ENCODE measurements around the gene TMEM143.

The TMEM143 gene

DNA sequence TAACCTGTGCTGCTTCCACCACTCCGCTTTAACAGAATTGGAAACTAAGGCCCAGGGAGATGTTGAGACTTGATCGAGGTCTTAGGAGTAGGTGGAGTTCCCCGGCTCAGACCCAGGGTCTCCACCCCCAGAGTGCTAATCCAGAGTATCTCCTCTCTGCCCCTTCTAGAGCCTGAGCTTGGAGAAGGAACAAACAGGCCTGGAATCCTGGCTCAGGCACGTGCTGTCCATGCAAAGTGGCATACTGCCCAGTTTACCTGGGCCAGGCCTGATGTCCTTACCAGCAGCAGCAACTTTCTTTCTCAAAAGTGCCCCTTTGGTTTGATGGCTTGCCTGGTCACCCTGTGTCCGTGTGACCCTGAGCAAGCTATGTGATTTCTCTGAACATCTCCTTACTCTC is 4.1 kb upstream of the TMEM143 start:
- ChIA-PET POLR2A (ENCODE audit: low non-redundant PET) (no interaction called here), CTCF (interaction anchor here (0.6 kb wide), 1 partner anchor 155 kb away, joined by 3 read pairs; no protein-coding TSS in a partner anchor)
- no peak for DNase-seq (ENCODE audit: low spot score)
- H3K27ac ChIP-seq = peak overlapping the region; percentile 64
- TF ChIP-seq, protein P1, sequence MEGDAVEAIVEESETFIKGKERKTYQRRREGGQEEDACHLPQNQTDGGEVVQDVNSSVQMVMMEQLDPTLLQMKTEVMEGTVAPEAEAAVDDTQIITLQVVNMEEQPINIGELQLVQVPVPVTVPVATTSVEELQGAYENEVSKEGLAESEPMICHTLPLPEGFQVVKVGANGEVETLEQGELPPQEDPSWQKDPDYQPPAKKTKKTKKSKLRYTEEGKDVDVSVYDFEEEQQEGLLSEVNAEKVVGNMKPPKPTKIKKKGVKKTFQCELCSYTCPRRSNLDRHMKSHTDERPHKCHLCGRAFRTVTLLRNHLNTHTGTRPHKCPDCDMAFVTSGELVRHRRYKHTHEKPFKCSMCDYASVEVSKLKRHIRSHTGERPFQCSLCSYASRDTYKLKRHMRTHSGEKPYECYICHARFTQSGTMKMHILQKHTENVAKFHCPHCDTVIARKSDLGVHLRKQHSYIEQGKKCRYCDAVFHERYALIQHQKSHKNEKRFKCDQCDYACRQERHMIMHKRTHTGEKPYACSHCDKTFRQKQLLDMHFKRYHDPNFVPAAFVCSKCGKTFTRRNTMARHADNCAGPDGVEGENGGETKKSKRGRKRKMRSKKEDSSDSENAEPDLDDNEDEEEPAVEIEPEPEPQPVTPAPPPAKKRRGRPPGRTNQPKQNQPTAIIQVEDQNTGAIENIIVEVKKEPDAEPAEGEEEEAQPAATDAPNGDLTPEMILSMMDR (conservative IDR thresholded peaks at IDR 0.05; ENCODE audit: low read depth) = no peak

DNA sequence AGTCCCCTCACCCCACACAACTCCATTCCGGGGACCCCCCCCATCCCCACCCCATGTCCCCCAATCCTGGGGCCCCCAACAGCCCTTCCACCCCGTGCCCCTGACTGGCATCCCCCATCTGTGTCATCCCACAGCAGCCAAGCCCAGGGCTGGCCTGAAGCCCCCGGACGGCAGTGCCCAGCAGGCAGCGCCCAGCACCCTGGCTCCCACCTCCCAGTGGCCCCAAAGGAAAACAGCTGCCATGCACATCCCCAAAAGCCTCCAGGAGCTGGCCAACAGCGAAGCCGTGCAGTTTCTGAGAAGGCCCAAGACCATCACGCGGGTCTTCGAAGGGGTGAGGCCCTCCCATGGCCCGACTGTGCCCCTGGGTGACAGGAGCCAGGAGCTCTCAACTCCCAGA is 1.9 kb upstream of the TMEM143 start:
- DNase-seq (ENCODE audit: low spot score) = no peak
- H3K27ac ChIP-seq = peak overlapping the region; percentile 64

DNA sequence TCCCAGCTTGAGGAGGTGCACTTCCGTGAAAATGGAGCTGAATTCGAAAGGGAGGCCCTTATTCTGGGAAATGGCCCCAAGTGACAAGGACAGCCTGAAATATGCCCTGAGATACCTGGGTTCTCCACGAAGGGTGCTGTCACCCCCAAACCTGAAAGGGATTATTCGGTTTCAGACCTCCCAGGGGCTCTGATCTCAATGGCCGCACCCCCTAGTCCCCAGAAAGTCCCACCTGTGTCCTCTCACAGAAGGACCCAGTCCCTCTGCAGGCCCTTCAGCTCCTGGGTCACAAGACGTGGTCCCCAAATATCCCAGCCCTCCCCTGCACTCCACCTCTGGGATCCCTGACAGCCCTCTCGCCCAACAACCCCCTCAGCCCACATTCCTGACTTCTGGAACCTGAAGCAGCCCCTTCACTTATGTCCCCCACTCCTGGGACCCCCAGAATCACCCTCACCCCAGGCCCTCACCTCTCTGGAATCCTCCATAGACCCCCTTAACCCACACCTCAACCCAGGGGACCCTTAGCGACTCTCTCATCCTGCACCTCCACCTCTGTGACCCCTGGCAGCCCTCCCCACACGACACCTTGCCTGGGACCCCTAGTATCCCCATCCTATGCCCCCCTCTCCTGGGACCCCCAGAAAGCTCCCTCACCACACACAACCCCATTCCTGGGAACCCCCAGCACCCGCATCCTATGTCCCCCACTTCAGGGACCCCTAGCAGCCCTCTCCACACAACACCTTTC is 1.0 kb upstream of the TMEM143 start:
- ChIA-PET POLR2A (ENCODE audit: low non-redundant PET) (interaction anchor here (0.6 kb wide), 1 partner anchor 39 kb away, joined by 6 read pairs; no protein-coding TSS in a partner anchor), CTCF (interaction anchor here (0.6 to 2.7 kb wide), 3 partner anchors 26 to 93 kb away, joined by 3 to 13 read pairs (median 3); partner anchors contain the start of genes EMP3 and KDELR1)
- H3K27ac ChIP-seq = peak overlapping the region; percentile 96
- DNase-seq (ENCODE audit: low spot score) = no peak
- TF ChIP-seq, protein P1 (conservative IDR thresholded peaks at IDR 0.05; ENCODE audit: low read depth) = no peak

More for the DNA sequence above, 1.9 kb upstream of the TMEM143 start:
- TF ChIP-seq, protein P1 (conservative IDR thresholded peaks at IDR 0.05; ENCODE audit: low read depth) = no peak
- ChIA-PET POLR2A (ENCODE audit: low non-redundant PET) (no interaction called here), CTCF (interaction anchor here (0.6 to 2.7 kb wide), 2 partner anchors 25 to 40 kb away, joined by 3 to 13 read pairs; partner anchors contain the start of genes EMP3 and KDELR1)

DNA sequence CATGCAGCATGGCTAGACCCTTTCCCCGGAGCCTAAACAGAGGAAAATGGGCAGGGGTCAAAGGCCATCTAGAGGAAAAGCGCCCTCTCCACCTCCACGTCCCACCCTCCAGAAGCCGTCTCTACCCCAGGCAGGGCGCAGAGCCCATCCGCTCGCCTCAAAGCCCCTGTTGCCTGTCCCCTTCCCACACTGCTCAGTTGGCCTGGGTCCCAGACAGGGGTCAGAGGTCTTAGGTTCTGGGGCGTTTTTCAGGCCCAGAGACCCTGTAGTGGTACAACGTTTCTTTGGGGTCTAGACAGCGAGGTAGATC is 285 bp downstream of the TMEM143 start:
- TF ChIP-seq, protein P1 (conservative IDR thresholded peaks at IDR 0.05; ENCODE audit: low read depth) = no peak
- H3K27ac ChIP-seq = peak overlapping the region; percentile 96
- ChIA-PET CTCF (no interaction called here), POLR2A (ENCODE audit: low non-redundant PET) (interaction anchor here (0.5 to 0.8 kb wide), 2 partner anchors 24 to 27 kb away, joined by 3 read pairs; no protein-coding TSS in a partner anchor)
- DNase-seq (ENCODE audit: low spot score) = no peak

DNA sequence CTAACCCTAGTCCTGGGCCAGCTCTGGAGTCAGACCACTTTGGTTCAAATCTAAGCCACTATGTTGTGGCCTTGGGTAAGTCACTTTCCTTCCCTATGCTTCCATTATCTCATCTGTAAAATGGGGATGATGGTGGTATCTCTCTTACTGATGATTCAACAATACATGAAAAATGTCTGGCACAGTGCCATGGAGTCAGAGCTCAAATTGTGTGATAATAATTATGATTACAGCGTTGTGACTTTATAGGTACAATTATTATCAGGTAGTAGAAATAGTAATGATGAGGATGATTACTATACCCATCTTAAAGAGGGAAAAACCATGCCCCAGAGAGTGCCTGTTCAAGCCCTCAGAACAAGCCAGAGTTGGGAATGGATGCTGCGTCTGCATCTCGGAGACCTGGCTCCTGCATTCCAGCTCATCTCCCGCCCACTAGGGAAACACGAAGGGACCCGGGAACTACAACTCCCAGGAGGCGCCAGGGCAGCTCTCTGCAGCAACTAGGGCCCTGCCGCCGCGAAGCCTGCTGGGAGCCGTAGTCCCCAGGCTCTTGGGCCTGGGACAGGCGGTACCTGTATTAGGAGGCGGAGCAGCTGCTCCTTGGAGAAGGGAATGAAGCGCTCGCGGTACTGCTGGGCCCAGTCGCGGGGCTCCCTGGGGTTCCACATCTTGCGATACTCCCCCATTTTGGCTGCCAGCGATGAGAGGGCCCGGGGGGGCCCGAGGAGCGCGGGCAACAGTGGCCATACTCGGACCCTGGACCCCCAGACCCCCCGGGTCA is 832 bp downstream of the TMEM143 start:
- TF ChIP-seq, protein P1 (conservative IDR thresholded peaks at IDR 0.05; ENCODE audit: low read depth) = no peak
- peak overlapping the region; percentile 96 for H3K27ac ChIP-seq
- ChIA-PET POLR2A (ENCODE audit: low non-redundant PET) (interaction anchor here (0.5 kb wide), 1 partner anchor 637 kb away, joined by 3 read pairs; no protein-coding TSS in a partner anchor), CTCF (no interaction called here)
- DNase-seq (ENCODE audit: low spot score) = peak; percentile 92

DNA sequence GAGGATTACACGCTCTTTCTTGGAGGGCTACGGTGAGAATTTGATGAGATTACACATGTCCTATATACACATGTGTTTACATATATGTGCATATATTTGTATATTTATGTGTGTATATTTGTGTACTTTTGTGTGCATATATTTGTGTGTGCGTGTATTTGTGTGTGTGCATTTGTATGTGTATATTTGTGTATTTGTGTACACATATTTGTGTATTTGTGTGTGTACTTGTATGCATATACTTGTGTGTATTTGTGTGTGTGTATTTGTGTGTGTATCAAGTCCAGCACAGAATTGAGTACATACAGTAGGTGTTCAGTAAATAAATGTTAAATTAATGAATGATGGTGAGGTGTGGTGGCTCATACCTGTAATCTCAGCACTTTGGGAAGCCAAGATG is 1.8 kb downstream of the TMEM143 start:
- H3K27ac ChIP-seq = no peak overlapping the region
- CTCF ChIA-PET = no interaction called here
- TF ChIP-seq, protein P1 (conservative IDR thresholded peaks at IDR 0.05; ENCODE audit: low read depth) = no peak
- DNase-seq (ENCODE audit: low spot score) = no peak
- POLR2A ChIA-PET (ENCODE audit: low non-redundant PET) = interaction anchor here (0.6 kb wide), 1 partner anchor 68 kb away, joined by 3 read pairs; no protein-coding TSS in a partner anchor

All from RWPE1 (cell line).